DMS114 treated with DMSO at 0.1 percent for 48 hours (cell line): Measurements from ENCODE around the gene BUB1.
"Not testable (repeated sequence)": the region's sequence is repeated elsewhere in the genome, so short reads cannot be mapped to it uniquely, and the experiment has no call there.

Source experiments
- DNase-seq: peaks from one replicate; lab custom pipeline; 2025; ENCODE audit not compliant: unreplicated experiment; lab: John Stamatoyannopoulos, UW

Gene BUB1

GRCh38 chr2:110659248-110659647 lies 18.6 kb downstream of the BUB1 start:
- no peak for DNase-seq

DNA sequence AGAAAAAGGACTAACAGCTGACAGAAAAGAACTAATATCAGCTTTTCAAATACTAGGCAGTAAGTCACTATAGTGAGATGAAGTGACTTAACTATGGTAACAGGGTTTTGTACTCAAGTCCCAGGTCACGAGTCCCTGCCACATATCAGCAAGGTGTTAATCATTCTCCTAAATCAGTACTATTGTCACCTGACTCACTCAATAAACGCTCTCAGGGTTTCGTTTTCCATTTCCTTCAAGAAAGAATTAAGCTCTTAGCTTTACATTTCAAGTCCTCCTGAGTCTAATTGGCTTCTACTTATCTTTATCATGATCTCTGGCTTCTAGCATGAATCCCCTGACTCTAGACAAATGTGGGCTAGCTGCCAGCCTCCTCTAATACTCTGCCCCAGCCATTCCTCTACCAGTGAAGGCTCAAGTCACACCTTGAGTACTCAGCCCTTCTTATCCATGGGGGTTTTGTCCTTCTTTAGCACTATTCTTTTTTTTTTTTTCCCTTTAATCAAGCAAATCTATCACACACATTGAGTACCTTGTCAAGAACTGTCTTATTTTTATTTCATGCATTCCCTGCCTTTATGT lies 20.0 kb downstream of the BUB1 start:
- DNase-seq: no peak

DNA sequence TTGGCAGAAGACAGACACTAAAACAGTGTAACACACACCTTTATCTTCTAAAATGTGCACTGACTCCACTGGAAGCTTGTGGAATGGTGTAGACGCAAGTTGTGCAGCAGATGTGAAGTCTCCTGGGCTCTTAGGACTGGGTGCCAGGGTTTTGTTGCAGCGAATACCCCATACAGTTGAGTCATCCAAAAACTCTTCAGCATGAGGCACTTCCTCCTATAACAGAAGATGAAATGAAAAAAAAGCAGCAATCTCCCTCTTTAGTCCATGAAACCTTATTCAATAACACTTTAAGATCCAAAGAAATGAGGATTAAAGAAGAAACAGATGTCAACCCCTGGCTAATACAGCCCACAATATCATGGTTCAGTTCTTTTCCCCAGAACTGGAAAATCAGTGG lies 22.2 kb downstream of the BUB1 start:
- no peak for DNase-seq

- no peak for DNase-seq
These were observed 24.0 kb downstream of the BUB1 start for GRCh38 chr2:110653861-110654260.

- no peak for DNase-seq
These were observed 27.5 kb downstream of the BUB1 start for GRCh38 chr2:110650346-110650745.

GRCh38 chr2:110647777-110648176 lies 30.1 kb downstream of the BUB1 start:
- no peak for DNase-seq

- DNase-seq: no peak
These were observed 32.2 kb downstream of the BUB1 start for GRCh38 chr2:110645616-110646015.

- DNase-seq: no peak
These were observed 33.5 kb downstream of the BUB1 start for GRCh38 chr2:110644357-110644756.

GRCh38 chr2:110642360-110642759 lies 35.5 kb downstream of the BUB1 start:
- DNase-seq: no peak

- no peak for DNase-seq
These were observed 37.9 kb downstream of the BUB1 start for GRCh38 chr2:110639972-110640371.

GRCh38 chr2:110638952-110639695 lies 38.7 kb downstream of the BUB1 start:
- DNase-seq: no peak

- no peak for DNase-seq
These were observed 39.9 kb downstream of the BUB1 start for GRCh38 chr2:110638004-110638403.

- no peak for DNase-seq
These were observed 40.8 kb downstream of the BUB1 start for GRCh38 chr2:110637093-110637492.

DNA sequence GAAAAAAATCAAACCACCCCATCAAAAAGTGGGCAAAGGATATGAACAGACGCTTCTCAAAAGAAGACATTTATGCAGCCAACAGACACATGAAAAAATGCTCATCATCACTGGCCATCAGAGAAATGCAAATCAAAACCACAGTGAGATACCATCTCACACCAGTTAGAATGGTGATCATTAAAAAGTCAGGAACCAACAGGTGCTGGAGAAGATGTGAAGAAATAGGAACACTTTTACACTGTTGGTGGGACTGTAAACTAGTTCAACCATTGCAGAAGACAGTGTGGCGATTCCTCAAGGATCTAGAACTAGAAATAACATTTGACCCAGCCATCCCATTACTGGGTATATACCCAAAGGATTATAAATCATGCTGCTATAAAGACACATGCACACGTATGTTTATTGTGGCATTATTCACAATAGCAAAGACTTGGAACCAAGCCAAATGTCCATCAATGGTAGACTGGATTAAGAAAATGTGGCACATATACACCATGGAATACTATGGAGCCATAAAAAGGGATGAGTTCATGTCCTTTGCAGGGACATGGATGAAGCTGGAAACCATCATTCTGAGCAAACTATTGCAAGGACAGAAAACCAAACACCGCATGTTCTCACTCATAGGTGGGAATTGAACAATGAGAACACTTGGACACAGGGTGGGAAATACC lies 41.8 kb downstream of the BUB1 start:
- not testable (repeated sequence) for DNase-seq

- not testable (repeated sequence) for DNase-seq
These were observed 50.5 kb downstream of the BUB1 start for GRCh38 chr2:110627348-110627747.

DNA sequence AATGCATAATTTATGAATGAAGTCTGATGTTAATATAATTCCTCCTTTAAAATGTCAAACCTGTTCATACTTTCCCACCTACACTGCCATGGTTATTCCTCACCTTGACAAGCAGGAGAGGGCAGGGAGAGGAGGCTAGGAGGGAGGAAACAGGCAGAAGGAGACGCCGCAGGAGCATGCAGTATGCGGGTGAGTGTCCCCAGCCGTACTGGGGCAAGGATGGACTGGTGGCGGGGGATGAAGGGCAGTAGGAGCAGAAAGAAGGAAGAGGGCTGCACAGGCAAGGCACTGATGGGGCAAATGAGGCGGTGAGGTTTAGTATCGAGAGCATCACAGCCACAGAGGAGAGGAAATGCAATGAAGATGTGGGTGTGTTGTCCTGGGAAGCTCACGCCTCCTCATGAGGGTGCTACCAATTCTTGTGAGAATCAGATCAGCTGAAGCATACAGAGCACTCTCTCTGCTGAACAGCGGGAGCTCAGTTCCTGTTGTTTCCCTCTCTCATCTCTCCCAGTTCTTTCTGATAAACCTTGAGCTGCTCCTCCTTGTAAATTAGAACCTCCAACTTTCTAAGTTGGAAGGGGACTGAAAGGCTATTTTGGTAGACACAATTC lies 58.4 kb downstream of the BUB1 start:
- not testable (repeated sequence) for DNase-seq

- DNase-seq: not testable (repeated sequence)
These were observed 63.9 kb downstream of the BUB1 start for GRCh38 chr2:110613927-110614326.

DNA sequence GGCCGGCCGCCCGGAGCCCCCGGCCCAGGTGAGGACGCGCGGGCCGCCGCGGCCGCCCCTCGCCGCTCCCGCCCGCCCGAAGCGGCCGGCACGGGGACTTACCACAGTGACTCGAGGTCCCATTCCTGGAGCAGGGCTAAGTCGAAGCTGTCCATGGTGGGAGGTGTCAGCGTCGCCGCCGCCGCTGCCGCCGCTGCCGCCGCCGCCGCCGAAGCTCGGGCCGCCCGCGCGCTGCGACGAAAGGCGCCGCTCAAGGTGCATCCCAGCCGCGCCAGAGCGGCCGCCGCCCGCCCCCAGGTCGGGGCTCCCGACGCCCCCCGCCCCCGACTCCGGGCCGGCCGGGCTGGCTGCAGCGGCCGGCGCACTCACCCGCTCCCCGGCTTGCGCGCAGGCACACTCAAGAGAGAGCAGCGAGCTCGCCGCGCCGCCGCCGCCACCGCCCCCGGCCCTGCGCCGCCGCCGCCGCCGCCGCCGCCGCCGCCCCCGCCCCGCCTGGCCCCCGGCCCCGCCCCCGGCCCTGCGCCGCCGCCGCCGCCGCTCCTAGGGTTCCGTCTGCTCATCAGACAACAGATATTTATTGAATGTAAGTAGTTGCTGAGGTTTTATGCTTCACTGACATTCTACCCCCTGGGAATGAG lies 67.1 kb downstream of the BUB1 start:
- DNase-seq: not testable (repeated sequence)

DNA sequence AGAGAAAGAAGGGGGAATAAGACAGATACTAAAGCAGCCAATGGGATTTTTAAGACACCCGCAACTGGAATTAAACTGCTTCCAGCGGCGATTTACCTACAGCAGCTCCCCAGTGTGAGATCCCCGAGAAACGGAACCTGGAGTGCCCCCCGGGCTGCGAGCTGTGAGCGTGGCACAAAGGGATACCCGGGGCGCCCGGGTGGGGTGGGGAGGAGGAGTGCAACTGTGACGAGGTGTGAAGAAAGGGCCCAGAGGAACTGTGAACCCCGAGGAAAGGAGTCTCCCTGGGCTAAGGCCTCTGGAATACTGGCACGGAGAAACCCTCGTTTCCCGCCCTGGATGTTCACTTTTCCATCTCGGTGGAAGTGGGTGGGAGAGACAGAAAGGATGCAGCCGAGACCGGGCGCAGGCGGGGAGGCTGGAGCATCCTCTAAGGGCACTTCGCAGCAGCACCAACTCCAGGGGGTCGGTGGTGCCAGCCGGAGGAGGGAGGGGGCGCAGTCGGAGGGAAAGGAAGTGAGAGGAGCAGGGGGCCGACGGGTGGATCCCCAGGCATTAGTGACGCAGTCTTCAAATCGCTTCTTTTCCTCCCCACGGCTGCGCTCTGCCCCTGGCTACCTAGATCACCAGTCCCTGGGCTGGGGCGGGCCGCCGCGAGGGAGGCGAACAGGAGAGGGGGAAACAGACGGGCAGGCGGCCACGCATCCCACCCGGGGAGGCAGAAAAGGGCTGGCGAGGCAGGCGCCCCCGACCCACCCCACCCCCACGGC lies 67.8 kb downstream of the BUB1 start:
- not testable (repeated sequence) for DNase-seq

DNA sequence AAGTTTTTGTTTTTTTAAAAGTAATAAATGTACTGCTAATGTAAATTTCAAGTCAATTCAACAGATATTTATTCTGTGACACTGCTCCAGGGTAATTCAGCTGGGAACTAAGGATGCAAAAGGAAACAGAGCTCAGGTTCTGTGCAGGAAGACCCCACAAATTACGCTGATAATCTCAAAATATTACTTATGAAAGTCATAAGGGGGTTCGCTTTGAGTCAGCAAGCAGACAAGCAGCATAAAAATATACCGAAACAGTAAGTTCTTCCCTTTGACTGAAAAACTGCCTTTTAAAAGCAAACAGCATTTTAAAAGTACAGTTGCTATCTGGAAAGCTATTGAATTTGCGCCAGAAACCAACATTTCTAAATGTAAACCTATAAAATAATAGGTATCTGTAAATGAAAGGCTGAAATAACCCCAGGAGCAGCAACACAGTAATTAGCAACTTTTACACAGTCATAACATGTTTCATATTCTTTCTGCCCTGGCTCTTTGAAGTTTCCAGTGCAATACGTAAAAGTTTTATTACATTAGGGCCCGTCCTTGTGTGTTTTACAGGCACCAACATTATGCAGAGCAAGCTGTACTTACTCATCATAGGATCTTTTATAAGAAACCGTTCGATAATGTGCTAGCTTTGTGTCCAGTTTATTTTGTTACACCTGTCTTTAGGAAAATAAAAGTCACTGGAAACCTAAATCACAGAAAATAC lies 68.9 kb downstream of the BUB1 start:
- not testable (repeated sequence) for DNase-seq
